ENCODE results near the gene ADORA1.

GRCh38 chr1:203202431-203203245, 75.1 kb downstream of the ADORA1 start:
- TF ChIP-seq CTCF (IDR thresholded peaks at IDR 0.05): no peak
- no peak for TF ChIP-seq POLR2A (IDR thresholded peaks at IDR 0.05)

Measured in esophagus squamous epithelium (tissue), 4 donors.